Testis (tissue), 2 donors: ENCODE measurements around the gene FHAD1.

Source experiments
- POLR2A ChIP-seq: fragments of 450-650 bp; IDR thresholded peaks from one replicate; pipeline ENCODE4 v1.6.1; 2017; ENCODE audit warnings: antibody characterized with exemption, mild to moderate bottlenecking, moderate library complexity
- TF ChIP-seq, protein P1 (sequence below), 3 experiments: fragments of 450-650 bp in 2 of 3; fragments of 200-600 bp in 1 of 3; sonication (generic) in 1 of 3; IDR thresholded peaks; one replicate each; pipeline ENCODE4 v1.5.1; 2016 to 2019; ENCODE audit warnings: antibody characterized with exemption in 3 of 3, mild to moderate bottlenecking in 2 of 3, moderate library complexity in 1 of 3

DNA sequence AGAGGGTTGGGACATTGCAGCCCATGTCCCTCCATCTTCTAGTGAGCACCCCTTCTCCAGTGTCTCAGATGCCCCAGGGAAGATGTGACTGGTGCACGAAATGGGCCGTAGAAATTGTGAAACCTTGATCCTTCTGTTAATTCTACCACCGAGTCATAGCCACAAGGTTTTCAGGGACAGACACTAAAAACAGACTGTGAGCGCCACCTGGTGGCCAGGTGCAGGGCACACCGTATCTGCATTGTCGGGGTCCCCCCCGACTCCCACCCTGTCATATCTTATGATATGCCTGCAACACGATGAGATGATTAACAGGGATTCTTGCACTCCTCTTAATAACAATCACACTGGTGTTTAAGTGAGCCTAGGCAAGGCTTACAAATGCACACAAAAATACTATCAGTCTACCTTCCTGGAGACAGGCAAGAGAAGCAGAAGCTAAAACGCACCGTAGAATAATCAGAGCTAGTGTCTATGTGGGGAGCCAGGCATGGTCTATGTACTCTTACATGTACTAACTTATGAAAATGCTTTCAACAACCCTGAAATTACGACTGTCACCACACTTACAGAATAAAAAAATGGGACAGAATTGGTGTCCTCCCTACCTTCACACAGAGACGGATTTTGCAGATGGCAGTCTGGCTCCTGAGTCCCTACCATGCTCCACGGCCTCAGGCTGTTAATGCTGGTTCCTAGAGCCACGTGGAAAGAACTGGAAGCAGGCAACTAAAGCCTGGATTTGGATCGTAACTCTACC lies 57.9 kb downstream of the FHAD1 start:
- TF ChIP-seq, protein P1, sequence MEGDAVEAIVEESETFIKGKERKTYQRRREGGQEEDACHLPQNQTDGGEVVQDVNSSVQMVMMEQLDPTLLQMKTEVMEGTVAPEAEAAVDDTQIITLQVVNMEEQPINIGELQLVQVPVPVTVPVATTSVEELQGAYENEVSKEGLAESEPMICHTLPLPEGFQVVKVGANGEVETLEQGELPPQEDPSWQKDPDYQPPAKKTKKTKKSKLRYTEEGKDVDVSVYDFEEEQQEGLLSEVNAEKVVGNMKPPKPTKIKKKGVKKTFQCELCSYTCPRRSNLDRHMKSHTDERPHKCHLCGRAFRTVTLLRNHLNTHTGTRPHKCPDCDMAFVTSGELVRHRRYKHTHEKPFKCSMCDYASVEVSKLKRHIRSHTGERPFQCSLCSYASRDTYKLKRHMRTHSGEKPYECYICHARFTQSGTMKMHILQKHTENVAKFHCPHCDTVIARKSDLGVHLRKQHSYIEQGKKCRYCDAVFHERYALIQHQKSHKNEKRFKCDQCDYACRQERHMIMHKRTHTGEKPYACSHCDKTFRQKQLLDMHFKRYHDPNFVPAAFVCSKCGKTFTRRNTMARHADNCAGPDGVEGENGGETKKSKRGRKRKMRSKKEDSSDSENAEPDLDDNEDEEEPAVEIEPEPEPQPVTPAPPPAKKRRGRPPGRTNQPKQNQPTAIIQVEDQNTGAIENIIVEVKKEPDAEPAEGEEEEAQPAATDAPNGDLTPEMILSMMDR (IDR thresholded peaks at IDR 0.05) = peak; percentile 80 to 94 (median 81)
- no peak for TF ChIP-seq POLR2A
